H1 (cell line): ENCODE measurements around the gene FGF14. TPM values are rescaled to one million over a fixed set of nuclear protein-coding genes. Genes with fewer than 3 reads are reported as not detected.

Experiments
- CREB1 ChIP-seq: IDR thresholded peaks from 2 replicates; pipeline ENCODE4 v1.6.1; 2012; ENCODE audit warnings: inconsistent platforms
- HDAC2 ChIP-seq, 2 experiments: fragments of 300-600 bp in 1 of 2; sonication (generic) in 1 of 2; IDR thresholded peaks; 2 replicates each; pipeline ENCODE4 v1.6.1; 2011 to 2012; ENCODE audit warnings: low read depth in 2 of 2, low read length in 2 of 2, mild to moderate bottlenecking in 2 of 2, moderate library complexity in 2 of 2, borderline replicate concordance in 1 of 2, inconsistent platforms in 1 of 2
- HDAC6 ChIP-seq: IDR thresholded peaks from one replicate; pipeline ENCODE4 v1.7.1; 2012; ENCODE audit warnings: low read depth, mild to moderate bottlenecking, inconsistent platforms, low read length, moderate library complexity
- JUN ChIP-seq: IDR thresholded peaks from 2 replicates; pipeline ENCODE4 v1.6.1; 2011; ENCODE audit warnings: low read depth, mild to moderate bottlenecking, improper control_type of control experiment, low read length
- MAX ChIP-seq: IDR thresholded peaks from 2 replicates; pipeline ENCODE4 v1.6.1; 2012; ENCODE audit warnings: inconsistent platforms
- RNF2 ChIP-seq: fragments of 200-900, 300-1000 bp; sonication (generic); IDR thresholded peaks from 2 replicates; pipeline ENCODE4 v1.7.1; 2016; ENCODE audit warnings: borderline replicate concordance, low read depth, mild to moderate bottlenecking, antibody characterized with exemption, low read length; ENCODE audit not compliant: poor library complexity, severe bottlenecking; ENCODE audit errors: missing control alignments
- SP4 ChIP-seq: IDR thresholded peaks from 2 replicates; pipeline ENCODE4 v1.6.1; 2012; ENCODE audit warnings: low read length, inconsistent platforms
- polyA plus RNA-seq, 7 experiments: library from polyadenylated mRNA; depleted of rRNA in 3 of 7; stranded (reverse) in 5 of 7; unstranded in 2 of 7; fragments of >200 nt in 5 of 7; fragments of 200-250 nt in 2 of 7; gene quantifications; 1 replicate in 5 of 7; 2 replicates in 1 of 7; 4 replicates in 1 of 7; pipeline versions ENCODE4 v1.2.1 to v1.2.3, GENCODE V29; 2011 to 2013; ENCODE audit warnings: missing spikeins in 2 of 7, mixed read lengths in 2 of 7
- total RNA-seq: library from RNA; stranded (reverse); fragmentation: NEBNext Ultra II Directional; extraction: Animal tissue kit (Norgen Biotek cat#: 25700); gene quantifications from 2 replicates; pipeline ENCODE4 v1.2.1, GENCODE V29; 2021
- TF ChIP-seq, protein P1 (sequence below), 3 experiments: IDR thresholded peaks; 1 replicate in 2 of 3; 2 replicates in 1 of 3; pipeline versions ENCODE4 v1.5.1 to v1.6.1; 2011; ENCODE audit warnings: low read length in 3 of 3, mild to moderate bottlenecking in 3 of 3, inconsistent platforms in 2 of 3, low read depth in 1 of 3, moderate library complexity in 1 of 3; ENCODE audit not compliant: insufficient read depth in 1 of 3; ENCODE audit errors: control extremely low read depth in 1 of 3

Gene FGF14
- total and polyA plus RNA-seq, 2 of the 8 experiments (the other 6 are each of a cell fraction or from before 2014, with no cell fraction given): 0.05 to 0.58 TPM

GRCh38 chr13:101916108-101916774 lies 485.6 kb downstream of the FGF14 start (continued):
- no peak for TF ChIP-seq MAX
- TF ChIP-seq HDAC2 (IDR thresholded peaks at IDR 0.05; ENCODE audit: borderline replicate concordance in 1 of 2, low read depth in 2 of 2, low read length in 2 of 2): no peak
- TF ChIP-seq JUN: no peak
- no peak for TF ChIP-seq SP4
- TF ChIP-seq HDAC6: no peak
- TF ChIP-seq CREB1: no peak
- TF ChIP-seq, protein P1, sequence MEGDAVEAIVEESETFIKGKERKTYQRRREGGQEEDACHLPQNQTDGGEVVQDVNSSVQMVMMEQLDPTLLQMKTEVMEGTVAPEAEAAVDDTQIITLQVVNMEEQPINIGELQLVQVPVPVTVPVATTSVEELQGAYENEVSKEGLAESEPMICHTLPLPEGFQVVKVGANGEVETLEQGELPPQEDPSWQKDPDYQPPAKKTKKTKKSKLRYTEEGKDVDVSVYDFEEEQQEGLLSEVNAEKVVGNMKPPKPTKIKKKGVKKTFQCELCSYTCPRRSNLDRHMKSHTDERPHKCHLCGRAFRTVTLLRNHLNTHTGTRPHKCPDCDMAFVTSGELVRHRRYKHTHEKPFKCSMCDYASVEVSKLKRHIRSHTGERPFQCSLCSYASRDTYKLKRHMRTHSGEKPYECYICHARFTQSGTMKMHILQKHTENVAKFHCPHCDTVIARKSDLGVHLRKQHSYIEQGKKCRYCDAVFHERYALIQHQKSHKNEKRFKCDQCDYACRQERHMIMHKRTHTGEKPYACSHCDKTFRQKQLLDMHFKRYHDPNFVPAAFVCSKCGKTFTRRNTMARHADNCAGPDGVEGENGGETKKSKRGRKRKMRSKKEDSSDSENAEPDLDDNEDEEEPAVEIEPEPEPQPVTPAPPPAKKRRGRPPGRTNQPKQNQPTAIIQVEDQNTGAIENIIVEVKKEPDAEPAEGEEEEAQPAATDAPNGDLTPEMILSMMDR (IDR thresholded peaks at IDR 0.05; ENCODE audit: control extremely low read depth in 1 of 3, insufficient read depth in 1 of 3, low read depth in 1 of 3, low read length in 3 of 3): peak; percentile 41 to 61 (median 55); a peak in 3 of 4 replicates
- TF ChIP-seq RNF2: peak; percentile 4
- TF ChIP-seq, all 59 proteins: peak for 9
